ENCODE measurements around the gene AGAP9.
"Not testable (repeated sequence)": the region's sequence is repeated elsewhere in the genome, so short reads cannot be mapped to it uniquely, and the experiment has no call there.

DNA sequence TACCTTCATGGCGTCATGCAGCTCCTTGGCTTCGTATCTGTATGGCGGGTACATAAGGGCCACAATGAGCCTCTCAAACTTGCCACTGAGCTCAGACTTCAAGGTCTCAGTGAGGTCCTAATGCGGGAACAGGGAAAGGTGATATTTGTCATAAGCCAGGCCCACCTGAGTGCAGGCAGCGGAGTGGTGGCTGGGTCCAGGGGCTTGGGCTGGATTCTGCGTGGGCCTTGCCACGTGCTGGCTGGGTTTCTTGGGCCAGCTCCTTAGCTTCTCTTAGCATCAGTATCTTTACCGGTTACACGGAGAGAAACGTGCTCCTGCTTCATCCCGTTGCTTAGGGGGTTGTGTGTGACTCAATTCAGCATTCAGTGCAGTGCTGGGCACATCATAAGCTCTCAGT is 46.4 kb downstream of the AGAP9 start:
- TF ChIP-seq, protein P1, sequence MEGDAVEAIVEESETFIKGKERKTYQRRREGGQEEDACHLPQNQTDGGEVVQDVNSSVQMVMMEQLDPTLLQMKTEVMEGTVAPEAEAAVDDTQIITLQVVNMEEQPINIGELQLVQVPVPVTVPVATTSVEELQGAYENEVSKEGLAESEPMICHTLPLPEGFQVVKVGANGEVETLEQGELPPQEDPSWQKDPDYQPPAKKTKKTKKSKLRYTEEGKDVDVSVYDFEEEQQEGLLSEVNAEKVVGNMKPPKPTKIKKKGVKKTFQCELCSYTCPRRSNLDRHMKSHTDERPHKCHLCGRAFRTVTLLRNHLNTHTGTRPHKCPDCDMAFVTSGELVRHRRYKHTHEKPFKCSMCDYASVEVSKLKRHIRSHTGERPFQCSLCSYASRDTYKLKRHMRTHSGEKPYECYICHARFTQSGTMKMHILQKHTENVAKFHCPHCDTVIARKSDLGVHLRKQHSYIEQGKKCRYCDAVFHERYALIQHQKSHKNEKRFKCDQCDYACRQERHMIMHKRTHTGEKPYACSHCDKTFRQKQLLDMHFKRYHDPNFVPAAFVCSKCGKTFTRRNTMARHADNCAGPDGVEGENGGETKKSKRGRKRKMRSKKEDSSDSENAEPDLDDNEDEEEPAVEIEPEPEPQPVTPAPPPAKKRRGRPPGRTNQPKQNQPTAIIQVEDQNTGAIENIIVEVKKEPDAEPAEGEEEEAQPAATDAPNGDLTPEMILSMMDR (IDR thresholded peaks at IDR 0.05; ENCODE audit: low read length): not testable (repeated sequence)
- TF ChIP-seq EZH2phosphoT487 (IDR thresholded peaks at IDR 0.05; ENCODE audit: low read length); EZH2 (optimal IDR thresholded peaks at IDR 0.05; ENCODE audit: low read depth, low read length): not testable (repeated sequence)

Data from MM.1S (cell line).